ENCODE results near the gene SLC25A26.
"Not testable (repeated sequence)": the region's sequence is repeated elsewhere in the genome, so short reads cannot be mapped to it uniquely, and the experiment has no call there.

The SLC25A26 gene, protein sequence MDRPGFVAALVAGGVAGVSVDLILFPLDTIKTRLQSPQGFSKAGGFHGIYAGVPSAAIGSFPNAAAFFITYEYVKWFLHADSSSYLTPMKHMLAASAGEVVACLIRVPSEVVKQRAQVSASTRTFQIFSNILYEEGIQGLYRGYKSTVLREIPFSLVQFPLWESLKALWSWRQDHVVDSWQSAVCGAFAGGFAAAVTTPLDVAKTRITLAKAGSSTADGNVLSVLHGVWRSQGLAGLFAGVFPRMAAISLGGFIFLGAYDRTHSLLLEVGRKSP

DNA sequence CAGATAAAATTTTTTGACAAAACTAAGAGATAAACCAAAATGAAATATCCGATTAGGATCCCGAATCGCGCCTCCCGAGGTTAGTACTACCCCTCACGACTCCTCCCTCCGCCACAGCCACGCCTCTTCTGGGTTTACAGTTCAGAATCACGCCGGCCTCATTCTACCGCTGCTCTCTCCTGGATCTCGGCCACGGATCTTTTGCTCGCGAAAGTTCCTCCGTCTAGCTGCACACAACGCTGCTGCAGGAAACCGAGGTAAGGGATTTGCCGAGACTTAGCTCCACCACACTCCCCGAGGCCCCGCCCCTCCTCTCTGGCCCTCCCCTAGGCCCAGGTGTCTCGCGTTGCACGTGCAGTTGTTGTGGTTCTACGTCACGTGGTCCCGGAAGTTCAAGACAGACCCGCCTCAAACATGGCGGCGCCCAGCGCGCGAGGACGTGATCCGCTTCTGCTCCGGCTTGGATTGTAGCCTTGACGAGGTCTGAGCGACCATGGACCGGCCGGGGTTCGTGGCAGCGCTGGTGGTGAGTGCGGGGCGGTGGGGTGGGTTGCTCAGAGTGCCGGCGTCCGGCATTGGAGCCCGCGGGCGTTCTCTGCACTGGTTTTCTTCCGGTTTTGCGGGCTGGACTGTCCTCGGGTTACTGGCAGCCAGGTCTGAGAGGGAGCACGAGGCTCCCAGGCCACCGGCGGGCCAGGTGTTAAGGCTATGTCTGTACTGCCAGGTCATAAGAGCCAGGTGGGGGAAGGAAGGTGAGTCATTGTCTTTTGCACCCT, at the start of gene SLC25A26:
Gene SLC25A26 (plus strand): TSS at position 400 of the 776 bp plus-strand sequence. CDS start 94 bp downstream, at position 494.
- DNase-seq (ENCODE audit: low spot score): peak; percentile 90

DNA sequence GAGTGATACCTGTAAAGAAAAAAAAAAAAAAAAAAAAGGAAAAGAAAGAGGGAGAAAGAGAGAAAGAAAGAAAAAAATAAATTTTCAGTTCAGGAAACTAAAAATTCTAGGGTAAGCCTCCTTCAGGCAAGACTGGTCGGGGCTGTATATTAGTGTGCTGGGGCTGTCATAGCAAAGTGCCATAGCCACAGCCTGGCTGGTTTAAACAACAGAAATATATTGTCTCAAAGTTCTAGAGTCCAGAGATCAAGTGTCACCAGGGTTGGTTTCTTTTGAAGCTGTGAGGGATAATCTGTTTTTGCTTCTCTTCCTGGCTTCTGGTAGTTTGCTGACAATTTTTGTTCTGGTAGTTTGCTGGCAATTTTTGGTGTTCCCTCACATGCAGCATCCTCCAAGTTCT, 48.4 kb upstream of the SLC25A26 start:
- no peak for DNase-seq (ENCODE audit: low spot score)

DNA sequence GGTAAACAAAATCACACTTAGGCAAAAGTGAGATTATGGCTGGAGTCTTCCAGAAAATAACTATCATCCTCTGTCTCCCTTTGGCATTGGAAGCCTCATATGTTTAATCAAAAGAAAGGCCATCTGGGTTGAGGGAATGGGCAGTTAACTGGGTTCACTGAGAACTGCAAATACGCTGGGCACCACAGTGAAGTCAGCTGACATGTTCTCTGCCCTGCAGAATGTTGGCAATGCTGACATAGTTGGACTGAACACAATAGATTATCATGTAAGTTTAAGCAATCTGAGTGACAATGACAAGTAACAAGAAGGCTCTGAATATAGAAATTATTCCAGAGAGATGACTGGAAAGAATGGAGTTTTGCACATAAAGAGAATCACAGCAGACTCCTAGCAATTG, 43.8 kb upstream of the SLC25A26 start:
- no peak for DNase-seq (ENCODE audit: low spot score)

DNA sequence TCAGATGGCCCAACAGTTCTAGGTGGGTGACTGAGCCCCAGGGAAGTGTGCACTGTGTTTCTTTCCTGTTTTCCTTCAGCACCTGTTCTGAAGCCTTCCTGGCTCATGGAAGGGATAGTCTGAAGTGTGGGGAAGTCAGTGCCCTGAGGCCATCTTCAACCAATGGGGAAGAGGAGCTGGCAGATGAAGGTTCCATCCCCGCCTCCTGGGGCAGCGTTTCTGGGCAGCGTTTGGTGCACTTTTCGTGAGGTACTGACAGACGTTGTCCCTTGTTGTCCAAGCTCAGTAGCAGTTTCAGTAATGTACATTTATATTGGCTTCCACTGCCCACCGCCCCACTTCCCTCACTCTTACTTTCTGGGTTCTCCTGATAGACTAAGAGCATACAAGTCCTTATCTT, 42.6 kb upstream of the SLC25A26 start:
- no peak for DNase-seq (ENCODE audit: low spot score)

DNA sequence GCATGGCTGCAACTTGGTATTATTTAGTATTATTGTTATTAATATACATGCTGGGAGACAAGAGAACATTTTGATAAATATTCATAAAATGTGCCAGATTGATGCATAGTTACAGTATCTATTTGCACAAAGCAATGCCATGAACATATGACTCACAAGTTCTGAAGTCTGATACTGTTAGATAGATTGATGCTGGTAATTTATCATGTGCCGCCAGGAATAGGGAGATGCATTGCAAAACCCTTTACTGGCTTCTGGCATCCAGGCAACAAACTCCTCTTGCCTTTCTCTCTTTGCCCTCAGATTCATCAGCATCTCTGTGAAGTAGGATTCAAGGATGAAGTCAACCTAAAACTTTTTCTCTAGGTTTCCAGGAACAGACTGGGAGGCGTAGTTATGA, 41.0 kb upstream of the SLC25A26 start:
- no peak for DNase-seq (ENCODE audit: low spot score)

DNA sequence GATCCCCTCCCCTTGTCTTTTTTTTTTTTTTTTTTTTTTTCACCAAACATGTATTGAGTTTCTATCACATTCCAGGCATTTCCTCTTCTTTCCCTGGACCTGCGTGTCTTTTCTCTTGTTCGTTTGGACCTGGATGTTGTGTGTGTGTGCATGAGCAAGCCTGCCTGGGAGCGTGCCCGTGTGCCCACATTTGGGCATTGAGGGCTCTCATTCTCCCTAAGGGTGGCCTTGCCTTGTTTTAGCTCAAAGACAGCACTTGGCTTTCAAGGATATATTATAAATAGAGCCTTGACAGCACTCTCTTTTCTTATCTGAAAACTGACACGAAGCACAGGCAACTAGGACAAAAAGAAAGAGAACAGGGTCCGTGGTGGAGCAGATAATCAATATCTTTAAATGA, 39.0 kb upstream of the SLC25A26 start:
- no peak for DNase-seq (ENCODE audit: low spot score)

GRCh38 chr3:66182246-66182645, 38.6 kb upstream of the SLC25A26 start:
- DNase-seq (ENCODE audit: low spot score): no peak

DNA sequence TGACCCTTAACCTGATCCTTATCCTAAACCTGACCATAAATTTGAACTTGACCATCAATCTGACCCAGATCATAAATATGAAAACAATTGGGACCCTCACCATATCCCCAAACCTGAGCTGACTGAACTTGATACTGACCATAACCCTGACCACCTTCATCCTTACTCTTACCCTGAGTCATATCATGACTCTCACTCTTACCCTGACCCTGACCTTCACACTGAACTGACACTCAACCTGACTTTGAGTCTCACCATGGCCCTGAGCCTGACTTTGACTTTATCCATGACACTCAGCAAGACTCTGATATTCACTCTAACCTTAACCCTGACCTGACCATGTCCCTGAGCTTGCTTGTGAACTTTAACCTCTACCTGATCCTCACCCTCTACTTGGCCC, 34.3 kb upstream of the SLC25A26 start:
- no peak for DNase-seq (ENCODE audit: low spot score)

GRCh38 chr3:66195347-66195783, 25.4 kb upstream of the SLC25A26 start:
- no peak for DNase-seq (ENCODE audit: low spot score)

GRCh38 chr3:66196633-66197032, 24.2 kb upstream of the SLC25A26 start:
- DNase-seq (ENCODE audit: low spot score): no peak

- DNase-seq (ENCODE audit: low spot score): no peak
These were observed 22.2 kb upstream of the SLC25A26 start for GRCh38 chr3:66198437-66199088.

GRCh38 chr3:66199089-66199473, 21.7 kb upstream of the SLC25A26 start:
- no peak for DNase-seq (ENCODE audit: low spot score)

DNA sequence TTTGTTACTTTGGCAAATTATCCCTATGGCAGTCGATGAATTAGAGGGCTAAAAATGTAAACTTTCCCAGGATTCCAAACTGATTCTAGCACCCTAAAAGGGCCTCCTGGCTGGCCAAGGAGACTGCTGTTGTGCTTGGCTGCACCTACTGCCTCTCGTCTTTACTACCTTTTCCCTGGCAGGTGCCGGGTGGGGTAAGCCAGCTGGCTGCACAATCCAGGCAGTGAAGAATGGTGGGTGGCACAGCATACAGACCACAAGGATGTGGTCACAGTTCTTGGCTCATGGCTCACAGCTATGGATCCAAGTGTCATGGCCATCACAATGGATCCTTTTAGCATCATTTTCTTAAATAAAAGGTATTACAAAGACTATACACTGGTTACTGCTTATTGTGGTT, 20.7 kb upstream of the SLC25A26 start:
- no peak for DNase-seq (ENCODE audit: low spot score)

DNA sequence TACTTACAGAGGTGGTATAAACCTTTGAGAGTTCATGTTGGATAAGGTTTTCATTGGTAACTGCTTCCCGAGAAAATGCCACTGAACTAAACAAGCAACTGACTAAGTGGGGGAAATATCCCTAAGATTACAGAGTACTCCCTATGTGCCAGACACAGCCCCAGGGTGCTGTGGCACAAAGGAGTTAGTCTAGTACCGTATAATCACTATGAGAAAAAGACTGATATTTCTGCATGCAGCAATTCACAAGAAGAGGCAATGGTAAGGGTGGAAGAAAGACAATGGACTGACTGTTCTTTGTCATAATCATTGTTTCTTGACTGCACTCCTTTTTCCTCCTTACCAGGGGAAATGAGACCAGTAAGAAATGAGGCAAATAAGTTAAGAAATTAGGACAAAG, 20.0 kb upstream of the SLC25A26 start:
- no peak for DNase-seq (ENCODE audit: low spot score)

DNA sequence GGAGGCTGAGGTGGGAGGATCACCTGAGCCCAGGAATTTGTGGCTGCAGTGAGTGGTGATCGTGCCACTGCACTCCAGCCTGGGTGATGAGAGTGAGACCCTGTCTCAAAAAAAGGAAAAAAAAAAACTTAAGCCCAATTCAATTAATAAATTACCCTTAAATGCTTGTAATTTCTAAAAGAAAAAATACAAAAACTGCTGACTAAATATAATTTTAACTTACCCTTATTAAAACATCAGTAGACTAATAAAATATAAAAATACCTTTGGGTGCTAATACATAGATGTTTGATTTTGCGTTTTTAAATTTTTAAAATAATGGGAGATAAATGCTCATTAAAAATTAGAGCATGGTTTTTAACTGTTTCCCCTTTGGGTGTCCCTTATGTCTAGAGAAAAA, 17.5 kb upstream of the SLC25A26 start:
- no peak for DNase-seq (ENCODE audit: low spot score)

DNA sequence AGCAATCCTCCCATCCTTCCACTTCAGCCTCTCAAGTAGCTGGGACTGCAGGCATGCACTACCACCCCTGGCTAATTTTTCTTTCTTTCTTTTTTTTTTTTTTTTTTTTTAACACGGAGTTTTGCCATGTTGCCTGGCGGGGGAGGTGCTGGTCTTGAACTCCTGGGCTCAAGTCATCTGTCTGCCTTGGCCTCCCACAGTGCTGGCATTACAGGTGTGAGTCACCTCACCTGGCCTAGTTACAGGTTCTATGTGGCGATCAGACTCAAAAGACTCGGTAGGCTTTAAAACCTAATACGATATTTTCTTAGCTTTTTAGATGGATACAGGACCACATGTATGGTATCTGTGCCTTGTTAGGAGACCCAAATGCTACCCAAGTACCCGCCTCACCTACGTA, 14.0 kb upstream of the SLC25A26 start:
- DNase-seq (ENCODE audit: low spot score): no peak

DNA sequence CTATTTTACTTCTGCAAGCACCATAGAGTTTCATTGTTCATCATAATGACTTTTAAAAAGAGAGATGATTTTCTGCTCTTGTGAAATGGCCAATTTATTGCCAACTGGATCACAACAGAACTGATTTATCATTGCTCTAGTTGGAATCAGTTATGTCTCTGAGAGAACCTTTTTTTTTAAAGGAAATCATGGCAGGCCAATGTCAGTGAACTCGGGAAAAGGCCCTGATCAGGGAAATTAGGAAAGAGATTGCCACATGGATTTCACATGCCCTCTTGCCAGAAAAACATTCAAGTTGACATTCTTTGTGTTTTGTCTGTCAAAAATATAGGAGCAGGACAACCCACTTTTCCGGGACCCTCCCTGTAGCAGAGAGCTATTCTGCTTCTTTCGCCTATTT, 12.6 kb upstream of the SLC25A26 start:
- DNase-seq (ENCODE audit: low spot score): no peak

- DNase-seq (ENCODE audit: low spot score): no peak
These were observed 10.0 kb upstream of the SLC25A26 start for GRCh38 chr3:66210687-66211295.

DNA sequence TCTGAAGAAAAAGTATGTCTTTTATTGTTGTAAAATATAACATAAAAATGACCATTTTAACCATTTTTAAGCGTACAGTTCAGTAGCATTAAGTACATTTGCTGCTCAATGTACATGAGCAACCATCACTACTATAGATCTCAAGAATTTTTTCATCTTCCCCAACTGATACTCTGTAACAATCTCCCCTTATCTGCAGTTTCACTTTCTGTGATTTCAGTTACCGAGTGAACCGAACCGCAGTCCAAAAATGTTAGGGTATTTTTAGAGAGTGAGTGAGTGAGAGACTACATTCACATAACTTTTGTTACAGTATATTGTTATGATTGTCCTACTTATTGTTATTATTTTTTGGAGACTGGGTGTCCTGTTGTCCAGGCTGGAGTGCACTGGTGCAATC, 9.0 kb upstream of the SLC25A26 start:
- no peak for DNase-seq (ENCODE audit: low spot score)

GRCh38 chr3:66215106-66215505, 5.7 kb upstream of the SLC25A26 start:
- DNase-seq (ENCODE audit: low spot score): no peak

DNA sequence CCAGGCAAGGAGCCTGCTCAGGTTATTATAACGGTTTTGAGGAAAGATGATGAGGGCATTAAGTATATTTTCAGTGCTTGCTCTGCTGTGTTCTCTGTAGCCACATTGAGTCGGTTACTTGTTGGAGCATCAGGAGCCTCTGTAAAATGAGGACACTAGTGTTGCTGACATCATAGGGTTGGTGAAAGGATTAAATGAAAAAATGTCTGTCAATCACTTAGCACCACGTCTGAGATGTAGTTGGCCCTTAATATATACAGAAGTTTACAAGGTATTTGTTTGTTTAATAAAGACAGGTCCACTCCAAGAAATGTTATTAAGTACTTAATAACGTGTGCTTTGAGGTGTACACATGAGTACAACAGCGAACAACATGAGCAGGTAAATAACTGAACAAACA, 735 bp upstream of the SLC25A26 start:
- no peak for DNase-seq (ENCODE audit: low spot score)

DNA sequence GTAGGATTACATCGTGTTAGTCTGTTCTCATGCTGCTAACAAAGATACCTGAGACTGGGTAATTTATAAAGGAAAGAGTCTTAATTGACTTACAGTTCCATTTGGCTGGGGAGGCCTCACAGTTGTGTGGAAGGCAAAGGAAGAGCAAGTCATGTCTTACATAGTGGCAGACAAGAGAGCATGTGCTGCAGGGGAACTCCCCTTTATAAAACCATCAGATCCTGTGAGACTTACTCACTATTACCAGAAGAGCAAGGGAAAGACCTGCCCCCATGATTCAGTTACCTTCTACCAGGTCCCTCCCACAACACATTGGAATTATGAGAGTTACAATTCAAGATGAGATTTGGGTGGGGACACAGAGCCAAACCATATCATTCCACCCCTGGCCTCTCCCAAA, 3.4 kb downstream of the SLC25A26 start:
- DNase-seq (ENCODE audit: low spot score): no peak

DNA sequence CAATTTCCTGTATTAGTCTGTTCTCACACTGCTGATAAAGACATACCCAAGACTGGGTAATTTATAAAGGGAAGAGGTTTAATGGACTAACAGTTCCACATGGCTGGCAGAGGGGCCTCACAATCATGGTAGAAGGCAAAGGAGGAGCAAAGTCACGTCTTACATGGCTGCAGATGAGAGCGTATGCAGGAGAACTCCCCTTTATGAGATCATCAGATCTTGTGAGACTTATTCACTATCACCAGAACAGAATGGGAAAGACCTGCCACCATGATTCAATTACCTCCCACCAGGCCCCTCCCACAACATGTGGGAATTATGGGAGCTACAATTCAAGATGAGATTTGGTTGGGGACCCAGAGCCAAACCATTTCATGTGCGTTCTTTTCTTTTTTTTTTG, 5.3 kb downstream of the SLC25A26 start:
- DNase-seq (ENCODE audit: low spot score): not testable (repeated sequence)
